ENCODE results near the gene AOPEP.

DNA sequence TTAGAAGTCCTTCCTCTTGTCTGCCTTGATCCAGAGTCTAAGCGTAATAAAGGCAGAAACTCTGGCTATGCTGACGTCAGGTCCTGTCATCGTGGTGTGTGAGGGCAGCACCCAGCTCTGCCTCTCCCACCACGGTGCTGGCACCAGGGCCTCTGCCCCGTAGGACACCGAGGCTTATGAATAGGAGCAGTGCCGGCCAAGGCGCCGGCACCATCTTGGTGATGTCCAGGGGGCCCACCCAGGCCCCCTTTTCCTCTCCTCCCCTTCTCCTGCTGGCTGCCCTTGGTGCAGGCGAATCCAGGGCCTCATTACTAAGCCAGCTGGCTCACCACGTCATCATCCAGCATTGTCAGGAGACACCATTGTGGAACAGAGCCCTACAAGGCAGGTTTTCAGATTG, 338.7 kb downstream of the AOPEP start:
- TF ChIP-seq, protein P1, sequence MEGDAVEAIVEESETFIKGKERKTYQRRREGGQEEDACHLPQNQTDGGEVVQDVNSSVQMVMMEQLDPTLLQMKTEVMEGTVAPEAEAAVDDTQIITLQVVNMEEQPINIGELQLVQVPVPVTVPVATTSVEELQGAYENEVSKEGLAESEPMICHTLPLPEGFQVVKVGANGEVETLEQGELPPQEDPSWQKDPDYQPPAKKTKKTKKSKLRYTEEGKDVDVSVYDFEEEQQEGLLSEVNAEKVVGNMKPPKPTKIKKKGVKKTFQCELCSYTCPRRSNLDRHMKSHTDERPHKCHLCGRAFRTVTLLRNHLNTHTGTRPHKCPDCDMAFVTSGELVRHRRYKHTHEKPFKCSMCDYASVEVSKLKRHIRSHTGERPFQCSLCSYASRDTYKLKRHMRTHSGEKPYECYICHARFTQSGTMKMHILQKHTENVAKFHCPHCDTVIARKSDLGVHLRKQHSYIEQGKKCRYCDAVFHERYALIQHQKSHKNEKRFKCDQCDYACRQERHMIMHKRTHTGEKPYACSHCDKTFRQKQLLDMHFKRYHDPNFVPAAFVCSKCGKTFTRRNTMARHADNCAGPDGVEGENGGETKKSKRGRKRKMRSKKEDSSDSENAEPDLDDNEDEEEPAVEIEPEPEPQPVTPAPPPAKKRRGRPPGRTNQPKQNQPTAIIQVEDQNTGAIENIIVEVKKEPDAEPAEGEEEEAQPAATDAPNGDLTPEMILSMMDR (IDR thresholded peaks at IDR 0.05), result no peak
- TF ChIP-seq POLR2A (IDR thresholded peaks at IDR 0.05), result no peak
